ENCODE data around the gene RPA3.

- TF ChIP-seq, protein P1, sequence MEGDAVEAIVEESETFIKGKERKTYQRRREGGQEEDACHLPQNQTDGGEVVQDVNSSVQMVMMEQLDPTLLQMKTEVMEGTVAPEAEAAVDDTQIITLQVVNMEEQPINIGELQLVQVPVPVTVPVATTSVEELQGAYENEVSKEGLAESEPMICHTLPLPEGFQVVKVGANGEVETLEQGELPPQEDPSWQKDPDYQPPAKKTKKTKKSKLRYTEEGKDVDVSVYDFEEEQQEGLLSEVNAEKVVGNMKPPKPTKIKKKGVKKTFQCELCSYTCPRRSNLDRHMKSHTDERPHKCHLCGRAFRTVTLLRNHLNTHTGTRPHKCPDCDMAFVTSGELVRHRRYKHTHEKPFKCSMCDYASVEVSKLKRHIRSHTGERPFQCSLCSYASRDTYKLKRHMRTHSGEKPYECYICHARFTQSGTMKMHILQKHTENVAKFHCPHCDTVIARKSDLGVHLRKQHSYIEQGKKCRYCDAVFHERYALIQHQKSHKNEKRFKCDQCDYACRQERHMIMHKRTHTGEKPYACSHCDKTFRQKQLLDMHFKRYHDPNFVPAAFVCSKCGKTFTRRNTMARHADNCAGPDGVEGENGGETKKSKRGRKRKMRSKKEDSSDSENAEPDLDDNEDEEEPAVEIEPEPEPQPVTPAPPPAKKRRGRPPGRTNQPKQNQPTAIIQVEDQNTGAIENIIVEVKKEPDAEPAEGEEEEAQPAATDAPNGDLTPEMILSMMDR (IDR thresholded peaks at IDR 0.05): no peak
- TF ChIP-seq POLR2A (IDR thresholded peaks at IDR 0.05): no peak
These were observed 79.0 kb downstream of the RPA3 start for GRCh38 chr7:7639421-7639820.

Data from uterus (tissue), 2 donors.